Measurements from ENCODE around the gene PTPN11. TPM values are rescaled to one million over a fixed set of nuclear protein-coding genes. Genes with fewer than 3 reads are reported as not detected.
A peak's percentile ranks its signal among the peaks of the same experiment; 100 is the strongest.

The PTPN11 gene
- total RNA-seq (100 to 1,000 TPM in 1 of 2 donors, 10 to 100 TPM in 1; 48.0 to 101 TPM), polyA plus RNA-seq (10 to 100 TPM; 23.3 to 40.7 TPM)
- long read RNA-seq, donor 1, full-length matches to known transcripts: 4 of 42 reads
- long read RNA-seq, donor 1, partial matches to known transcripts: 38 of 42 reads
- long read RNA-seq, donor 1, other reads (novel, unspliced or antisense): 0 of 42 reads
- long read RNA-seq, donor 2, partial matches to known transcripts: 7 of 7 reads
- long read RNA-seq, donor 2, other reads (novel, unspliced or antisense): 0 of 7 reads
- long read RNA-seq, donor 3, full-length matches to known transcripts: 2 of 7 reads
- long read RNA-seq, donor 3, partial matches to known transcripts: 5 of 7 reads
- long read RNA-seq, donor 3, other reads (novel, unspliced or antisense): 0 of 7 reads
- long read RNA-seq, donor 4, full-length matches to known transcripts: 1 of 1 reads
- long read RNA-seq, donor 4, partial matches to known transcripts: 0 of 1 reads
- long read RNA-seq, donor 4, other reads (novel, unspliced or antisense): 0 of 1 reads
- long read RNA-seq, donor 5, full-length matches to known transcripts: 9 of 15 reads
- long read RNA-seq, donor 5, partial matches to known transcripts: 6 of 15 reads
- long read RNA-seq, donor 5, other reads (novel, unspliced or antisense): 0 of 15 reads

DNA sequence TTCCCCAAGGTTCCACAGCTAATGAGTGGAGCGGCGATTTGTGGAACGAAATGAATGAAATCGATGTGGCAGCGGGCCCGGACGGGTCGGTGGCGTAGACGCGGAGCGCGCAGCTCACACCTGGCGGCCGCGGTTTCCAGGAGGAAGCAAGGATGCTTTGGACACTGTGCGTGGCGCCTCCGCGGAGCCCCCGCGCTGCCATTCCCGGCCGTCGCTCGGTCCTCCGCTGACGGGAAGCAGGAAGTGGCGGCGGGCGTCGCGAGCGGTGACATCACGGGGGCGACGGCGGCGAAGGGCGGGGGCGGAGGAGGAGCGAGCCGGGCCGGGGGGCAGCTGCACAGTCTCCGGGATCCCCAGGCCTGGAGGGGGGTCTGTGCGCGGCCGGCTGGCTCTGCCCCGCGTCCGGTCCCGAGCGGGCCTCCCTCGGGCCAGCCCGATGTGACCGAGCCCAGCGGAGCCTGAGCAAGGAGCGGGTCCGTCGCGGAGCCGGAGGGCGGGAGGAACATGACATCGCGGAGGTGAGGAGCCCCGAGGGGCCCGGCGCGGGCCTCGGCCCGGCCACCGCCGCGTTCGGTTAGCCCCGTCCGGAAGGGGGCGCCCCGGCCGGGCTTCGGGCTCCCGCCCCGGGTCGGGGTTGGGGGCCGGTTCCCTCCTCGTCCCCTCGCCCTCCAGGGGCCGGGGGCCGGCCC, at the start of gene PTPN11:
Gene PTPN11 (plus strand): TSS at position 340 of the 689 bp plus-strand sequence. CDS start 165 bp downstream, at position 505.
- Histone ChIP-seq H3K4me1 (ENCODE audit: control insufficient read depth in 5 of 5, insufficient read depth in 5 of 5, low read length in 5 of 5) (peaks cover 1 to 10% (median 6%) of the 10 kb centered on the region in 5 donors), H3K27ac (ENCODE audit: low read depth in 1 of 2, low read length in 1 of 2) (peak within 1 kb of the TSS; percentile 98 to 100), H3K9me3 (ENCODE audit: control insufficient read depth in 4 of 4, insufficient read depth in 3 of 4, low read length in 3 of 4) (no peaks in the 10 kb centered on the region), H3K9ac (ENCODE audit: insufficient read depth in 1 of 2, low read length in 2 of 2) (peak within 1 kb of the TSS; percentile 82 to 96), H3K4me3 (peak within 1 kb of the TSS; percentile 71), H3K27me3 (ENCODE audit: control insufficient read depth in 3 of 3, insufficient read depth in 3 of 3, low read length in 2 of 3) (no peaks in the 10 kb centered on the region), H3K36me3 (ENCODE audit: control insufficient read depth in 4 of 4, insufficient read depth in 4 of 4, low read length in 4 of 4) (no peaks in the 10 kb centered on the region)
- peak; percentile 88 to 94 (median 89) for DNase-seq
- ATAC-seq (ENCODE audit: insufficient read depth, low FRiP score): peak; percentile 97
- WGBS, 2 donors: 0% methylated on average over 45 to 89 of the region's 89 CpGs
- TF ChIP-seq, protein P1, sequence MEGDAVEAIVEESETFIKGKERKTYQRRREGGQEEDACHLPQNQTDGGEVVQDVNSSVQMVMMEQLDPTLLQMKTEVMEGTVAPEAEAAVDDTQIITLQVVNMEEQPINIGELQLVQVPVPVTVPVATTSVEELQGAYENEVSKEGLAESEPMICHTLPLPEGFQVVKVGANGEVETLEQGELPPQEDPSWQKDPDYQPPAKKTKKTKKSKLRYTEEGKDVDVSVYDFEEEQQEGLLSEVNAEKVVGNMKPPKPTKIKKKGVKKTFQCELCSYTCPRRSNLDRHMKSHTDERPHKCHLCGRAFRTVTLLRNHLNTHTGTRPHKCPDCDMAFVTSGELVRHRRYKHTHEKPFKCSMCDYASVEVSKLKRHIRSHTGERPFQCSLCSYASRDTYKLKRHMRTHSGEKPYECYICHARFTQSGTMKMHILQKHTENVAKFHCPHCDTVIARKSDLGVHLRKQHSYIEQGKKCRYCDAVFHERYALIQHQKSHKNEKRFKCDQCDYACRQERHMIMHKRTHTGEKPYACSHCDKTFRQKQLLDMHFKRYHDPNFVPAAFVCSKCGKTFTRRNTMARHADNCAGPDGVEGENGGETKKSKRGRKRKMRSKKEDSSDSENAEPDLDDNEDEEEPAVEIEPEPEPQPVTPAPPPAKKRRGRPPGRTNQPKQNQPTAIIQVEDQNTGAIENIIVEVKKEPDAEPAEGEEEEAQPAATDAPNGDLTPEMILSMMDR (IDR thresholded peaks at IDR 0.05; ENCODE audit: control extremely low read depth, extremely low read depth): no peak

DNA sequence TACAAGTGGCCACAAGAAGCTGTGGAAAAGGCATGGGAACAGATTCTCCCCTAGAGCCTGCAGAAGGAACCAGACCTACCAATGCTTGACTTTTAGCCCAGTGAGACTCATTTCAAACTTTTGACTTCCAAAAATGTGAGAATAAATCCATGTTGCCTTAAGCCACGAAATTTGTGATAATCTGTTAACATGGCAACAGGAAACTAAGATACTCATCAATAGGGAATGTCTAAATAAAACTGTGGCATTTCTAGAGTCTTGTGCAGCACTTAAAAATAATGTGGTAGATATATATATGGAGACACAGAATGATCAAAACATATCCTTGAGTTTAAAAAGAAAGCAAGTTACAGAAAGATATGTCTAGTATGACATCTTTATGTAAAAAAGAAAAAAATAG, 48.5 kb upstream of the PTPN11 start:
- Histone ChIP-seq H3K27ac (ENCODE audit: low read depth in 1 of 2, low read length in 1 of 2) (no peak overlapping the region), H3K9ac (ENCODE audit: insufficient read depth in 1 of 2, low read length in 2 of 2) (no peak overlapping the region), H3K4me3 (no peak overlapping the region), H3K36me3 (ENCODE audit: control insufficient read depth in 4 of 4, insufficient read depth in 4 of 4, low read length in 4 of 4) (no peaks in the 10 kb centered on the region), H3K27me3 (ENCODE audit: control insufficient read depth in 3 of 3, insufficient read depth in 3 of 3, low read length in 2 of 3) (no peaks in the 10 kb centered on the region), H3K9me3 (ENCODE audit: control insufficient read depth in 4 of 4, insufficient read depth in 3 of 4, low read length in 3 of 4) (no peaks in the 10 kb centered on the region), H3K4me1 (ENCODE audit: control insufficient read depth in 5 of 5, insufficient read depth in 5 of 5, low read length in 5 of 5) (peaks cover 0 to 5% (median 0%) of the 10 kb centered on the region in 5 donors)
- no peak for ATAC-seq (ENCODE audit: insufficient read depth, low FRiP score)
- TF ChIP-seq, protein P1 (IDR thresholded peaks at IDR 0.05; ENCODE audit: control extremely low read depth, extremely low read depth): no peak
- WGBS, 2 donors: 49 to 59% methylated on average over 1 of the region's 1 CpG
- no peak for DNase-seq

DNA sequence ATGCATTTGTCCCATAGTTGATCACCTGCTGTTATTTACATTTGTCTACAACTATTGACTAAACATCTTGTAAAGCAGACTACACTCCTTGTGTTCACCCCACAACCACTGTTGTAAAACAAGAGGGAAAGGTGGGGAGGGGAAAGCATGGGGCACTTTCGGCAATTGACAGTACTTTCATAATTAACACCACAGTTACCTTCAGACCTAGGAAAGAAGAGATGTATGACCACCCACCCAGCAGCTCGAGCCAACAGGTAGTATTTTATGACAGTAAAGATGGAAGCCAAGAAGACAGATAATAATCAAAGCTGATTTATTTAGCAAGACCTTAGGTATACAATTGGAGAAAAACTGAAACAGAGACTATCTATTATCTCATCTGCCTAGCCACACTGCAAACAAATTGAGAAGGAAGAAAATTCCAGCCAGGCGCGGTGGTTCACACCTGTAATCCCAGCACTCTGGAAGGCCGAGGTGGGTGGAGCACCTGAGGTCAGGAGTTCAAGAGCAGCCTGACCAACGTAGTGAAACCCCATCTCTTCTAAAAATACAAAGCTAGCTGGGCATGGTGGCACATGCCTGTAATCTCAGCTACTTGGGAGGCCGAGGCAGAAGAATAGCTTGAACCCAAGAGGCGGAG, 47.8 kb upstream of the PTPN11 start:
- no peaks in the 10 kb centered on the region for H3K36me3 ChIP-seq (ENCODE audit: control insufficient read depth in 4 of 4, insufficient read depth in 4 of 4, low read length in 4 of 4)
- H3K9ac ChIP-seq (ENCODE audit: insufficient read depth in 1 of 2, low read length in 2 of 2): no peak overlapping the region
- no peaks in the 10 kb centered on the region for H3K9me3 ChIP-seq (ENCODE audit: control insufficient read depth in 4 of 4, insufficient read depth in 3 of 4, low read length in 3 of 4)
- 73 to 89% methylated on average over 8 of the region's 8 CpGs for WGBS, 2 donors
- TF ChIP-seq, protein P1 (IDR thresholded peaks at IDR 0.05; ENCODE audit: control extremely low read depth, extremely low read depth): no peak
- DNase-seq: no peak
- no peak overlapping the region for H3K27ac ChIP-seq (ENCODE audit: low read depth in 1 of 2, low read length in 1 of 2)
- peaks cover 0 to 5% (median 0%) of the 10 kb centered on the region in 5 donors for H3K4me1 ChIP-seq (ENCODE audit: control insufficient read depth in 5 of 5, insufficient read depth in 5 of 5, low read length in 5 of 5)
- ATAC-seq (ENCODE audit: insufficient read depth, low FRiP score): no peak
- no peak overlapping the region for H3K4me3 ChIP-seq
- H3K27me3 ChIP-seq (ENCODE audit: control insufficient read depth in 3 of 3, insufficient read depth in 3 of 3, low read length in 2 of 3): no peaks in the 10 kb centered on the region

Data from lung (tissue), 16 donors.